K562 (cell line): ENCODE measurements around the gene RALA. TPM values are rescaled to one million over a fixed set of nuclear protein-coding genes. Genes with fewer than 3 reads are reported as not detected.

ENCODE experiments used
- CHD1 ChIP-seq: fragments of 200-600 bp; sonication (generic); IDR thresholded peaks from one replicate; pipeline ENCODE4 v1.6.1; 2012; ENCODE audit warnings: mild to moderate bottlenecking, moderate library complexity, low read length, inconsistent platforms
- ETV5 ChIP-seq: sonication (generic); formaldehyde crosslinking; IDR thresholded peaks from 2 replicates; pipeline ENCODE4 v1.4.0; 2020; ENCODE audit warnings: low read depth, mild to moderate bottlenecking, missing genetic modification reagents
- HMG20A ChIP-seq: fragments of 450-650 bp; formaldehyde crosslinking; conservative IDR thresholded peaks from 2 replicates; pipeline ENCODE4 v1.4.0; 2020; ENCODE audit warnings: mild to moderate bottlenecking, mixed read lengths
- MAX ChIP-seq: sonication (generic); formaldehyde crosslinking; IDR thresholded peaks from 2 replicates; pipeline ENCODE4 v1.9.0; 2022; ENCODE audit warnings: mild to moderate bottlenecking, missing genetic modification reagents
- MYBL2 ChIP-seq, 2 experiments: fragments of 450-650 bp in 1 of 2; sonication (generic) in 1 of 2; formaldehyde crosslinking in 1 of 2; IDR thresholded peaks; 2 replicates each; pipeline versions ENCODE4 v1.6.1 to v1.8.1; 2017 to 2022; ENCODE audit warnings: borderline replicate concordance in 1 of 2, inconsistent platforms in 1 of 2, low read depth in 1 of 2, mild to moderate bottlenecking in 1 of 2, missing genetic modification reagents in 1 of 2, moderate library complexity in 1 of 2
- NCOA2 ChIP-seq, 2 experiments: fragments of 450-650 bp; IDR thresholded peaks; 2 replicates each; pipeline ENCODE4 v1.6.1; 2018; ENCODE audit warnings: mild to moderate bottlenecking in 2 of 2, moderate library complexity in 1 of 2; ENCODE audit not compliant: partially characterized antibody in 2 of 2
- PBX2 ChIP-seq, 2 experiments: IDR thresholded peaks in 1 of 2; conservative IDR thresholded peaks in 1 of 2; 2 replicates each; pipeline ENCODE4 v1.6.1; 2016; ENCODE audit warnings: low read depth in 2 of 2, mild to moderate bottlenecking in 1 of 2, missing compliant biosample characterization in 1 of 2, missing genetic modification characterization in 1 of 2, moderate library complexity in 1 of 2
- PKNOX1 ChIP-seq: fragments of 450-650 bp; IDR thresholded peaks from 2 replicates; pipeline ENCODE4 v1.6.1; 2016
- ZBTB2 ChIP-seq: fragments of 450-650 bp; IDR thresholded peaks from 2 replicates; pipeline ENCODE4 v1.6.1; 2016; ENCODE audit warnings: antibody characterized with exemption
- ZBTB40 ChIP-seq, 2 experiments: fragments of 450-650 bp in 1 of 2; sonication (generic) in 1 of 2; formaldehyde crosslinking in 1 of 2; IDR thresholded peaks; 2 replicates each; pipeline versions ENCODE4 v1.7.1 to v1.9.0; 2016 to 2022; ENCODE audit warnings: inconsistent platforms in 1 of 2, mild to moderate bottlenecking in 1 of 2, missing genetic modification reagents in 1 of 2
- polyA plus RNA-seq, 8 experiments: library from polyadenylated mRNA; depleted of rRNA in 4 of 8; stranded (reverse) in 5 of 8; unstranded in 3 of 8; fragments of >200 nt; fragmentation: Nextera tagmentation in 2 of 8; fragmentation: Illumina TruSeq in 1 of 8; extraction: Ambion mirVana in 2 of 8; extraction: Trizol in 1 of 8; gene quantifications; 2 replicates each; pipeline versions ENCODE4 v1.2.1 to v1.2.3, GENCODE V29; 2011 to 2014; ENCODE audit warnings: inconsistent platforms in 1 of 8, missing spikeins in 1 of 8
- total RNA-seq, 7 experiments: library from RNA; depleted of rRNA in 6 of 7; stranded (reverse); fragments of >200 nt in 6 of 7; fragmentation: Illumina TruSeq in 2 of 7; extraction: Trizol in 2 of 7; gene quantifications; 2 replicates each; pipeline versions ENCODE4 v1.2.1 to v1.2.3, GENCODE V29; 2011 to 2021; ENCODE audit warnings: low replicate concordance in 1 of 7

RALA gene
- total and polyA plus RNA-seq, 9 of the 15 experiments (the other 6 are each of a cell fraction or from before 2014, with no cell fraction given): 7.2 to 28.0 (median 25.7) TPM

GRCh38 chr7:39721919-39722597 lies 98.7 kb downstream of the RALA start (continued):
- TF ChIP-seq ZBTB40 (IDR thresholded peaks at IDR 0.05): no peak
- no peak for TF ChIP-seq ZBTB40 (CRISPR knock-in tag; IDR thresholded peaks at IDR 0.05)
- TF ChIP-seq MYBL2 (IDR thresholded peaks at IDR 0.05; ENCODE audit: low read depth): no peak
- no peak for TF ChIP-seq MYBL2 (CRISPR knock-in tag; IDR thresholded peaks at IDR 0.05; ENCODE audit: borderline replicate concordance)
- no peak for TF ChIP-seq ZBTB2
- no peak for TF ChIP-seq ETV5 (CRISPR knock-in tag)
- no peak for TF ChIP-seq PKNOX1
- no peak for TF ChIP-seq HMG20A
- no peak for TF ChIP-seq PBX2 (CRISPR knock-in tag; IDR thresholded peaks at IDR 0.05; ENCODE audit: low read depth)
- no peak for TF ChIP-seq PBX2 (tag; conservative IDR thresholded peaks at IDR 0.05; ENCODE audit: low read depth)
- TF ChIP-seq NCOA2 (IDR thresholded peaks at IDR 0.05; ENCODE audit: partially characterized antibody in 2 of 2): no peak
- no peak for TF ChIP-seq MAX
- TF ChIP-seq CHD1: no peak
